NT2/D1 (cell line): ENCODE results near the gene ABCA4.

Experiments
- SUZ12 ChIP-seq: IDR thresholded peaks from 2 replicates; pipeline ENCODE4 v1.6.1; 2011; ENCODE audit not compliant: insufficient read length, insufficient read depth; ENCODE audit errors: extremely low read depth
- YY1 ChIP-seq: IDR thresholded peaks from 2 replicates; pipeline ENCODE4 v1.6.1; 2011; ENCODE audit not compliant: insufficient read length, insufficient read depth
- ZNF274 ChIP-seq: IDR thresholded peaks from 2 replicates; pipeline ENCODE4 v1.6.1; 2011; ENCODE audit warnings: mild to moderate bottlenecking, low read depth, low read length

DNA sequence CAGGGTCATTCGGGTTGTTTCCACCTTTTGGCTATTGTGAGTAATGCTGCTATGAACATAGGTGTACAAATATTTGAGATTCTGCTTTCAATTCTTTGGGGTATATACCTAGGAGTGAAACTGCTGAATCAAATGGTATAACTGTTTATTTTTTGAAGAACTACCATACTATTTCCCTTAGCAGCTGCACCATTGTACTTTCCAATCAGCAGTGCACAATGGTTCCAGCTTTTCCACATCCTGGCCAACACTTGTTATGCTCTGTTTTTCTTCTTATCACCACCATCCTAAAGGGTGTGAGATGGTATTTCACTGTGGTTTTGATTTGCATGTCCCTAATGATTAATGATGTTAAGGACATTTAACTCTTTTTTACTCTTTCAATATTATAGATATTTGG is 3.6 kb upstream of the ABCA4 start:
- TF ChIP-seq YY1 (no peak), ZNF274 (no peak), SUZ12 (no peak)
